22Rv1 (cell line): ENCODE results near the gene MTHFR.

Experiments
- ZFX ChIP-seq: fragments of 450-650 bp; IDR thresholded peaks from 2 replicates; pipeline ENCODE4 v1.6.1; 2017; ENCODE audit warnings: antibody characterized with exemption, borderline replicate concordance
- TF ChIP-seq, protein P1 (sequence below): fragments of 450-650 bp; IDR thresholded peaks from 2 replicates; pipeline ENCODE4 v1.5.1; 2017; ENCODE audit warnings: mild to moderate bottlenecking

- TF ChIP-seq, protein P1, sequence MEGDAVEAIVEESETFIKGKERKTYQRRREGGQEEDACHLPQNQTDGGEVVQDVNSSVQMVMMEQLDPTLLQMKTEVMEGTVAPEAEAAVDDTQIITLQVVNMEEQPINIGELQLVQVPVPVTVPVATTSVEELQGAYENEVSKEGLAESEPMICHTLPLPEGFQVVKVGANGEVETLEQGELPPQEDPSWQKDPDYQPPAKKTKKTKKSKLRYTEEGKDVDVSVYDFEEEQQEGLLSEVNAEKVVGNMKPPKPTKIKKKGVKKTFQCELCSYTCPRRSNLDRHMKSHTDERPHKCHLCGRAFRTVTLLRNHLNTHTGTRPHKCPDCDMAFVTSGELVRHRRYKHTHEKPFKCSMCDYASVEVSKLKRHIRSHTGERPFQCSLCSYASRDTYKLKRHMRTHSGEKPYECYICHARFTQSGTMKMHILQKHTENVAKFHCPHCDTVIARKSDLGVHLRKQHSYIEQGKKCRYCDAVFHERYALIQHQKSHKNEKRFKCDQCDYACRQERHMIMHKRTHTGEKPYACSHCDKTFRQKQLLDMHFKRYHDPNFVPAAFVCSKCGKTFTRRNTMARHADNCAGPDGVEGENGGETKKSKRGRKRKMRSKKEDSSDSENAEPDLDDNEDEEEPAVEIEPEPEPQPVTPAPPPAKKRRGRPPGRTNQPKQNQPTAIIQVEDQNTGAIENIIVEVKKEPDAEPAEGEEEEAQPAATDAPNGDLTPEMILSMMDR = no peak
- no peak for TF ChIP-seq ZFX
These were observed 39.9 kb downstream of the MTHFR start for GRCh38 chr1:11765661-11766428.
